Panc1 (cell line): Measurements from ENCODE around the gene RRBP1. TPM values are rescaled to one million over a fixed set of nuclear protein-coding genes. Genes with fewer than 3 reads are reported as not detected.

Experiments used
- ATAC-seq: fragments of 200-7000 bp; cut with Tn5 transposase; 2 replicates; pipeline ENCODE4 v1.9.1; 2020; ENCODE audit warnings: mild to moderate bottlenecking, moderate library complexity
- BruUV-seq: library from RNA; stranded (reverse); fragments of 400-500 nt; replicated peaks from 2 replicates; lab custom pipeline; 2021; lab: Mats Ljungman, UMichigan
- CTCF ChIA-PET: fragments of 300-600 bp; sonication (Branson Sonifier 250); formaldehyde crosslinking; loops from one replicate; lab custom pipeline; 2022; ENCODE audit warnings: antibody characterized with exemption; lab: Charles Lee
- POLR2A ChIA-PET: fragments of 300-600 bp; sonication (Branson Sonifier 250); formaldehyde crosslinking; loops from one replicate; lab custom pipeline; 2022; ENCODE audit warnings: antibody characterized with exemption; lab: Charles Lee
- DNase-seq: peaks from one replicate; pipeline ENCODE4 v3.0.0-alpha.2; 2010; ENCODE audit warnings: low read depth, low spot score
- H3K27ac ChIP-seq: 2 replicates; pipeline ENCODE4 v1.5.1; 2011; ENCODE audit warnings: mild to moderate bottlenecking, low read length, inconsistent platforms
- H3K27me3 ChIP-seq: fragments of 200-500 bp; sonication (Bioruptor generic); 2 replicates; pipeline ENCODE4 v1.6.0; 2014; ENCODE audit warnings: low read length, inconsistent platforms; ENCODE audit not compliant: control insufficient read depth, insufficient read depth
- H3K36me3 ChIP-seq: fragments of 200-500 bp; sonication (Bioruptor generic); 2 replicates; pipeline ENCODE4 v1.5.1; 2014; ENCODE audit warnings: inconsistent platforms, mild to moderate bottlenecking, low read length, moderate library complexity; ENCODE audit not compliant: control insufficient read depth, insufficient read depth
- H3K4me1 ChIP-seq: 2 replicates; pipeline ENCODE4 v1.5.1; 2011; ENCODE audit warnings: inconsistent platforms, mild to moderate bottlenecking, low read length, moderate library complexity; ENCODE audit not compliant: control insufficient read depth, insufficient read depth
- H3K4me3 ChIP-seq, 2 experiments: 2 replicates each; pipeline ENCODE4 v1.5.1; 2011 to 2012; ENCODE audit warnings: low read depth in 2 of 2, low read length in 2 of 2, mild to moderate bottlenecking in 2 of 2, inconsistent platforms in 1 of 2, moderate library complexity in 1 of 2
- H3K9me3 ChIP-seq: fragments of 200-500 bp; sonication (Bioruptor generic); 2 replicates; pipeline ENCODE4 v1.5.1; 2014; ENCODE audit warnings: low read depth, mild to moderate bottlenecking, inconsistent platforms, low read length, moderate library complexity; ENCODE audit not compliant: control insufficient read depth, insufficient read depth
- POLR2AphosphoS5 ChIP-seq: IDR thresholded peaks from 2 replicates; pipeline ENCODE4 v1.6.1; 2012; ENCODE audit warnings: mild to moderate bottlenecking, low read depth, low read length, moderate library complexity
- SIN3A ChIP-seq: IDR thresholded peaks from 2 replicates; pipeline ENCODE4 v1.6.1; 2012; ENCODE audit warnings: low read depth, mild to moderate bottlenecking, low read length, moderate library complexity, borderline replicate concordance; ENCODE audit not compliant: insufficient read depth
- TCF7L2 ChIP-seq: IDR thresholded peaks from 2 replicates; pipeline ENCODE4 v1.6.1; 2011; ENCODE audit warnings: mild to moderate bottlenecking, low read depth, low read length, inconsistent platforms
- in situ Hi-C: cut with HindIII; loops from 2 replicates; pipeline ENCODE4 v1.10.0; 2016; ENCODE audit warnings: low sequenced_read_pairs, low pct_unique_long_range_greater_than_20kb
- intact Hi-C: fragments of 100-400 bp; cut with micrococcal nuclease; formaldehyde crosslinking; loops from one replicate; pipeline ENCODE4 v1.10.0; 2022; ENCODE audit not compliant: unreplicated experiment
- total RNA-seq: library from RNA; stranded (reverse); gene quantifications from one replicate; pipeline ENCODE4 v1.2.1, GENCODE V29; 2021; ENCODE audit not compliant: unreplicated experiment
- TF ChIP-seq, protein P1 (sequence below), 2 experiments: IDR thresholded peaks; 2 replicates each; pipeline ENCODE4 v1.6.1; 2011 to 2012; ENCODE audit warnings: low read depth in 2 of 2, control low read depth in 1 of 2, low read length in 1 of 2, mild to moderate bottlenecking in 1 of 2, moderate library complexity in 1 of 2; ENCODE audit not compliant: insufficient read depth in 1 of 2
- TF ChIP-seq, protein P2 (sequence below): fragments of 450-650 bp; IDR thresholded peaks from 2 replicates; pipeline ENCODE4 v1.5.1; 2017; ENCODE audit warnings: mild to moderate bottlenecking

Gene RRBP1
- total RNA-seq, 1 experiment from 2014 or later = 152 TPM

DNA sequence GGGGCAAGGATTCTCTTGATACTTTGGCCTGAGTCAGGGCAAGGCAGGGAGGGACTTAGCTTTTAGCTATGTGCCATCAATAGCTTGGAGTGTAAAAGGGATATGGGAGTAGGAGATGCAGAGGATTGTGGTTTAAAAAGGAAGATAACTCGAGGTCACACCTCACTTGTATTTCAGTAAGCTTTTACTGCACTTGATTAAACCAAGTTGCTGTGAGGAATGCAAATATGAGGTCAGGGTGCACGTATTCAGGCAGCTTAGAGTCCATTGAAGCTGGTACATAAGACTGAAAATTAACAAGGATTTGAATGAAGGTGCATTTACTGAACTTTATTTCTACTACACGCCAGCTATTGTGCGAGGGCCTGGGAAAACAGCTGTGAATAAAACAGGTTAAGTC is 80.1 kb downstream of the RRBP1 start:
- H3K9me3 ChIP-seq = no peaks in the 10 kb centered on the region
- peaks cover 30% of the 10 kb centered on the region for H3K4me1 ChIP-seq
- TF ChIP-seq TCF7L2 (no peak), SIN3A (no peak), POLR2AphosphoS5 (no peak)
- ATAC-seq (no peak), DNase-seq (no peak)
- ChIA-PET POLR2A (no interaction called here), CTCF (no interaction called here)
- H3K27ac ChIP-seq = no peak overlapping the region
- no peaks in the 10 kb centered on the region for H3K27me3 ChIP-seq
- H3K36me3 ChIP-seq = peaks cover 31% of the 10 kb centered on the region
- in situ Hi-C loops (no loop called here), intact Hi-C loops (no loop called here)
- BruUV-seq = no TSS peak
- H3K4me3 ChIP-seq = no peak overlapping the region

DNA sequence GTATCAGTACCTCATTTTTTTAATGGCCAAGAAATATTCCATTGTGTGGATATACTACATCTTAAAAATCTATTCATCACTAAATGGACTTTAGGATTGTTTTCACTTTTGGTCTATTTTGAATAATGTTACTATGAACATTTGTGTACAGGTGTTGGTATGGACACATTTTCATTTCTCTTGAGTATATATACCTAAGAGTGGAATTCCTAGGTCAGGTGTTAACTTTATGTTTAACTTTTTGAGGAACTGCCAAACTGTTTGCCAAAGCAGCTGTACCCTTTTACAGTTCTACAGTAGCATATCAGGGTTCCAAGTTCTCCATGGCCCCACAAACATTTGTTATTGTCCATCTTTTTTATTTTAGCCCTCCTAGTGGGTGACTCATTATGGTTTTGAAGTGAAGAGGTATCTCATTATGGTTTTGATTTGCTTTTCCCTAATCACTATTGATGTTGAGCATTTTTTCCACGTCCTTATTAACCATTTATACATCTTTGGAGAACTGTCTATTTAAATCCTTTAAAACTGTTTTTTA is 84.0 kb downstream of the RRBP1 start:
- TF ChIP-seq, protein P1, sequence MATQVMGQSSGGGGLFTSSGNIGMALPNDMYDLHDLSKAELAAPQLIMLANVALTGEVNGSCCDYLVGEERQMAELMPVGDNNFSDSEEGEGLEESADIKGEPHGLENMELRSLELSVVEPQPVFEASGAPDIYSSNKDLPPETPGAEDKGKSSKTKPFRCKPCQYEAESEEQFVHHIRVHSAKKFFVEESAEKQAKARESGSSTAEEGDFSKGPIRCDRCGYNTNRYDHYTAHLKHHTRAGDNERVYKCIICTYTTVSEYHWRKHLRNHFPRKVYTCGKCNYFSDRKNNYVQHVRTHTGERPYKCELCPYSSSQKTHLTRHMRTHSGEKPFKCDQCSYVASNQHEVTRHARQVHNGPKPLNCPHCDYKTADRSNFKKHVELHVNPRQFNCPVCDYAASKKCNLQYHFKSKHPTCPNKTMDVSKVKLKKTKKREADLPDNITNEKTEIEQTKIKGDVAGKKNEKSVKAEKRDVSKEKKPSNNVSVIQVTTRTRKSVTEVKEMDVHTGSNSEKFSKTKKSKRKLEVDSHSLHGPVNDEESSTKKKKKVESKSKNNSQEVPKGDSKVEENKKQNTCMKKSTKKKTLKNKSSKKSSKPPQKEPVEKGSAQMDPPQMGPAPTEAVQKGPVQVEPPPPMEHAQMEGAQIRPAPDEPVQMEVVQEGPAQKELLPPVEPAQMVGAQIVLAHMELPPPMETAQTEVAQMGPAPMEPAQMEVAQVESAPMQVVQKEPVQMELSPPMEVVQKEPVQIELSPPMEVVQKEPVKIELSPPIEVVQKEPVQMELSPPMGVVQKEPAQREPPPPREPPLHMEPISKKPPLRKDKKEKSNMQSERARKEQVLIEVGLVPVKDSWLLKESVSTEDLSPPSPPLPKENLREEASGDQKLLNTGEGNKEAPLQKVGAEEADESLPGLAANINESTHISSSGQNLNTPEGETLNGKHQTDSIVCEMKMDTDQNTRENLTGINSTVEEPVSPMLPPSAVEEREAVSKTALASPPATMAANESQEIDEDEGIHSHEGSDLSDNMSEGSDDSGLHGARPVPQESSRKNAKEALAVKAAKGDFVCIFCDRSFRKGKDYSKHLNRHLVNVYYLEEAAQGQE (IDR thresholded peaks at IDR 0.05; ENCODE audit: insufficient read depth in 1 of 2, low read depth in 2 of 2, low read length in 1 of 2) = no peak
- no peak for TF ChIP-seq SIN3A
- TF ChIP-seq TCF7L2 = no peak
- TF ChIP-seq POLR2AphosphoS5 = no peak
- TF ChIP-seq, protein P2, sequence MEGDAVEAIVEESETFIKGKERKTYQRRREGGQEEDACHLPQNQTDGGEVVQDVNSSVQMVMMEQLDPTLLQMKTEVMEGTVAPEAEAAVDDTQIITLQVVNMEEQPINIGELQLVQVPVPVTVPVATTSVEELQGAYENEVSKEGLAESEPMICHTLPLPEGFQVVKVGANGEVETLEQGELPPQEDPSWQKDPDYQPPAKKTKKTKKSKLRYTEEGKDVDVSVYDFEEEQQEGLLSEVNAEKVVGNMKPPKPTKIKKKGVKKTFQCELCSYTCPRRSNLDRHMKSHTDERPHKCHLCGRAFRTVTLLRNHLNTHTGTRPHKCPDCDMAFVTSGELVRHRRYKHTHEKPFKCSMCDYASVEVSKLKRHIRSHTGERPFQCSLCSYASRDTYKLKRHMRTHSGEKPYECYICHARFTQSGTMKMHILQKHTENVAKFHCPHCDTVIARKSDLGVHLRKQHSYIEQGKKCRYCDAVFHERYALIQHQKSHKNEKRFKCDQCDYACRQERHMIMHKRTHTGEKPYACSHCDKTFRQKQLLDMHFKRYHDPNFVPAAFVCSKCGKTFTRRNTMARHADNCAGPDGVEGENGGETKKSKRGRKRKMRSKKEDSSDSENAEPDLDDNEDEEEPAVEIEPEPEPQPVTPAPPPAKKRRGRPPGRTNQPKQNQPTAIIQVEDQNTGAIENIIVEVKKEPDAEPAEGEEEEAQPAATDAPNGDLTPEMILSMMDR = no peak
- ChIA-PET POLR2A (interaction anchor here (0.7 kb wide), 1 partner anchor 10 kb away, joined by 4 read pairs; no protein-coding TSS in a partner anchor), CTCF (no interaction called here)
- Histone ChIP-seq H3K4me3 (no peak overlapping the region), H3K27ac (no peak overlapping the region), H3K36me3 (peaks cover 17% of the 10 kb centered on the region; the same call in 1 of the 2 replicates), H3K4me1 (peaks cover 30% of the 10 kb centered on the region; the same call in 1 of the 2 replicates), H3K27me3 (no peaks in the 10 kb centered on the region), H3K9me3 (no peaks in the 10 kb centered on the region)
- ATAC-seq (no peak), DNase-seq (no peak)
- intact Hi-C loops (loop anchor here (5.0 kb wide), 1 partner anchor 61 kb away; no protein-coding TSS in a partner anchor), in situ Hi-C loops (no loop called here)
- no TSS peak for BruUV-seq

DNA sequence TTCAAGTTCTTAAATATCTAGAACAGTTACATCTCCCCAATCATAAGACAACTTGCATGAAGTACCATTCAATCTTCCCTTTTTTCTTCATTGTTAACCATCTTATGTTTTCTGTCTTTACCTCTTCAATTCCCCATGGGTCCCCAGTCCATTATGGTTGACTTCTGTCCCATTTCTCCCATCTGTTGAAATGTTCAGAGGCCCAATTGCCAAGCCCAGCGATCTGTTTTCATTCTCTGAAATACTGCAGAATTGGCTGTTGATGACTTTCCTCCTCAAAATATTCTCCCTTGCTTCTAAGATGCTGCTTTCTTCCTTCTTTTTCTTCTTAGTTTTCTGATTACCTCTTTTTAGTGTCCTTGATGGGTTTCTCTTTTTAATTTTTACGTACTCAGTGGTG is 86.2 kb downstream of the RRBP1 start:
- ATAC-seq = no peak
- H3K27me3 ChIP-seq = no peaks in the 10 kb centered on the region
- BruUV-seq = no TSS peak
- ChIA-PET POLR2A (interaction anchor here (0.7 kb wide), 1 partner anchor 17 kb away, joined by 9 read pairs; no protein-coding TSS in a partner anchor), CTCF (no interaction called here)
- no peak for TF ChIP-seq SIN3A
- TF ChIP-seq, protein P2 = no peak
- TF ChIP-seq POLR2AphosphoS5 = no peak
- no peak for TF ChIP-seq TCF7L2
- TF ChIP-seq, protein P1 (IDR thresholded peaks at IDR 0.05; ENCODE audit: insufficient read depth in 1 of 2, low read depth in 2 of 2, low read length in 1 of 2) = no peak
- peaks cover 29% of the 10 kb centered on the region; the same call in 1 of the 2 replicates for H3K4me1 ChIP-seq
- H3K36me3 ChIP-seq = 0 out of 2 replicates have a peak, but pooled peaks cover 2% of the 10 kb centered on the region
- no peaks in the 10 kb centered on the region for H3K9me3 ChIP-seq
- no peak for DNase-seq
- in situ Hi-C loops = no loop called here
- no peak overlapping the region for H3K27ac ChIP-seq
- intact Hi-C loops = loop anchor here (5.0 kb wide), 1 partner anchor 59 kb away; no protein-coding TSS in a partner anchor
- H3K4me3 ChIP-seq = no peak overlapping the region
